HCT116 (cell line): ENCODE measurements around the gene CACNA1A. TPM values are rescaled to one million over a fixed set of nuclear protein-coding genes. Genes with fewer than 3 reads are reported as not detected.

Experiments used
- ATAC-seq: fragments of 200-7000 bp; cut with Tn5 transposase; 2 replicates; pipeline ENCODE4 v1.9.1; 2020; ENCODE audit warnings: mild to moderate bottlenecking, moderate library complexity
- BruUV-seq: library from RNA; stranded (reverse); fragments of 400-500 nt; replicated peaks from 2 replicates; lab custom pipeline; 2021; lab: Mats Ljungman, UMichigan
- CTCF ChIA-PET: fragments of 300-600 bp; sonication (Branson Sonifier 250); formaldehyde crosslinking; loops from one replicate; lab custom pipeline; 2021; ENCODE audit warnings: antibody characterized with exemption; lab: Charles Lee
- POLR2A ChIA-PET: fragments of 300-600, 350-600 bp; sonication (Branson Sonifier 250); formaldehyde crosslinking; loops from one replicate; lab custom pipeline; 2021; ENCODE audit warnings: antibody characterized with exemption; lab: Charles Lee
- RAD21 ChIA-PET, 2 experiments: fragments of 300-600 bp; sonication (Branson Sonifier 250); formaldehyde crosslinking; loops; one replicate each; lab custom pipeline; 2023; ENCODE audit warnings: low total read pairs in 2 of 2; ENCODE audit not compliant: uncharacterized antibody in 2 of 2, unreplicated experiment in 2 of 2, low non-redundant PET in 1 of 2; lab: Charles Lee
- DNase-seq: peaks from one replicate; pipeline ENCODE4 v3.0.0-alpha.2; 2010; ENCODE audit warnings: low read depth, low spot score
- H2AFZ ChIP-seq: fragments of 200-600 bp; shearing (Covaris generic), sonication (generic); 2 replicates; pipeline ENCODE4 v1.6.1; 2017; ENCODE audit warnings: low read depth, mixed run types, mixed read lengths, antibody characterized with exemption, low read length; ENCODE audit not compliant: poor library complexity, severe bottlenecking
- H3K27ac ChIP-seq: 2 replicates; pipeline ENCODE4 v1.5.1; 2012; ENCODE audit warnings: low read depth, low read length
- H3K27me3 ChIP-seq: fragments of 200-600 bp; sonication (generic); 2 replicates; pipeline ENCODE4 v1.6.1; 2016; ENCODE audit warnings: mixed run types, low read length, mixed read lengths; ENCODE audit not compliant: insufficient read depth
- H3K36me3 ChIP-seq, 2 experiments: fragments of 200-500 bp in 1 of 2; fragments of 200-600 bp in 1 of 2; sonication (Bioruptor generic) in 1 of 2; sonication (generic) in 1 of 2; 2 replicates each; pipeline versions ENCODE4 v1.5.1 to v1.6.1; 2014 to 2016; ENCODE audit warnings: low read length in 2 of 2, inconsistent platforms in 1 of 2, mixed read lengths in 1 of 2, mixed run types in 1 of 2; ENCODE audit not compliant: insufficient read depth in 2 of 2, control insufficient read depth in 1 of 2
- H3K4me1 ChIP-seq, 2 experiments: fragments of 200-600 bp in 1 of 2; sonication (generic) in 1 of 2; 2 replicates each; pipeline versions ENCODE4 v1.5.1 to v1.6.1; 2012 to 2017; ENCODE audit warnings: low read length in 2 of 2, inconsistent platforms in 1 of 2, mild to moderate bottlenecking in 1 of 2, mixed read lengths in 1 of 2, mixed run types in 1 of 2, moderate library complexity in 1 of 2; ENCODE audit not compliant: insufficient read depth in 2 of 2, control insufficient read depth in 1 of 2
- H3K4me2 ChIP-seq: fragments of 200-600 bp; sonication (generic); 2 replicates; pipeline ENCODE4 v1.6.1; 2017; ENCODE audit warnings: mixed run types, low read length, mixed read lengths
- H3K4me3 ChIP-seq, 2 experiments: fragments of 200-600 bp in 1 of 2; sonication (generic) in 1 of 2; replicated peaks in 1 of 2; 2 replicates each; pipeline ENCODE4 v1.5.1; 2011 to 2016; ENCODE audit warnings: low read length in 2 of 2, control low read depth in 1 of 2, low read depth in 1 of 2, mild to moderate bottlenecking in 1 of 2, mixed read lengths in 1 of 2, mixed run types in 1 of 2
- H3K79me2 ChIP-seq: fragments of 200-600 bp; sonication (generic); 2 replicates; pipeline ENCODE4 v1.6.1; 2017; ENCODE audit warnings: mild to moderate bottlenecking, mixed run types, low read length, moderate library complexity, mixed read lengths; ENCODE audit not compliant: insufficient read depth
- H3K9ac ChIP-seq: fragments of 200-600 bp; sonication (generic); 2 replicates; pipeline ENCODE4 v1.6.1; 2016; ENCODE audit warnings: low read length, mixed read lengths
- H3K9me2 ChIP-seq: fragments of 200-600 bp; sonication (generic), shearing (Covaris generic); 2 replicates; pipeline ENCODE4 v1.6.1; 2017; ENCODE audit warnings: mixed run types, mild to moderate bottlenecking, moderate library complexity; ENCODE audit not compliant: insufficient read depth
- H3K9me3 ChIP-seq, 2 experiments: fragments of 200-500 bp in 1 of 2; fragments of 200-600 bp in 1 of 2; sonication (Bioruptor generic) in 1 of 2; sonication (generic) in 1 of 2; 2 replicates each; pipeline ENCODE4 v1.6.1; 2014 to 2017; ENCODE audit warnings: low read length in 2 of 2, mixed read lengths in 2 of 2, inconsistent platforms in 1 of 2, low read depth in 1 of 2, mild to moderate bottlenecking in 1 of 2, mixed run types in 1 of 2, moderate library complexity in 1 of 2; ENCODE audit not compliant: control insufficient read depth in 1 of 2, insufficient read depth in 1 of 2
- H4K20me1 ChIP-seq: fragments of 200-600 bp; sonication (generic), shearing (Covaris generic); 2 replicates; pipeline ENCODE4 v1.6.1; 2017; ENCODE audit warnings: mixed run types, mild to moderate bottlenecking, moderate library complexity; ENCODE audit not compliant: insufficient read depth
- CEBPB ChIP-seq: IDR thresholded peaks from 2 replicates; pipeline ENCODE4 v1.6.1; 2012; ENCODE audit warnings: low read depth
- CTCF ChIP-seq, 3 experiments: fragments of 200-600 bp in 1 of 3; sonication (generic) in 1 of 3; IDR thresholded peaks in 2 of 3; conservative IDR thresholded peaks in 1 of 3; 2 replicates each; pipeline ENCODE4 v1.5.1; 2012 to 2017; ENCODE audit warnings: low read depth in 2 of 3, low read length in 2 of 3, antibody characterized with exemption in 1 of 3, borderline replicate concordance in 1 of 3, control low read depth in 1 of 3, mild to moderate bottlenecking in 1 of 3, mixed read lengths in 1 of 3, mixed run types in 1 of 3, moderate library complexity in 1 of 3; ENCODE audit not compliant: insufficient read depth in 1 of 3
- ELF1 ChIP-seq: IDR thresholded peaks from 2 replicates; pipeline ENCODE4 v1.6.1; 2012; ENCODE audit warnings: low read depth, borderline replicate concordance
- EZH2 ChIP-seq: fragments of 200-600 bp; sonication (generic); IDR thresholded peaks from 2 replicates; pipeline ENCODE4 v1.6.1; 2017; ENCODE audit warnings: antibody characterized with exemption, mixed run types
- FOSL1 ChIP-seq: IDR thresholded peaks from 2 replicates; pipeline ENCODE4 v1.6.1; 2012; ENCODE audit warnings: low read depth
- JUND ChIP-seq: IDR thresholded peaks from 2 replicates; pipeline ENCODE4 v1.6.1; 2012
- MAX ChIP-seq: IDR thresholded peaks from 2 replicates; pipeline ENCODE4 v1.6.1; 2012
- POLR2A ChIP-seq: IDR thresholded peaks from 2 replicates; pipeline ENCODE4 v1.7.0; 2011; ENCODE audit warnings: borderline replicate concordance; ENCODE audit not compliant: insufficient read depth, insufficient read length; ENCODE audit errors: extremely low read depth
- SRF ChIP-seq: IDR thresholded peaks from 2 replicates; pipeline ENCODE4 v1.6.1; 2012; ENCODE audit warnings: low read depth
- ZBTB33 ChIP-seq: IDR thresholded peaks from 2 replicates; pipeline ENCODE4 v1.6.1; 2011; ENCODE audit warnings: mild to moderate bottlenecking, low read length, moderate library complexity; ENCODE audit not compliant: insufficient replicate concordance; ENCODE audit errors: extremely low read depth
- ZNF274 ChIP-seq: fragments of 200-500 bp; sonication (Bioruptor generic); IDR thresholded peaks from 2 replicates; pipeline ENCODE4 v1.6.1; 2014; ENCODE audit warnings: mild to moderate bottlenecking, low read depth, low read length, inconsistent platforms
- intact Hi-C: fragments of 100-400 bp; cut with micrococcal nuclease; formaldehyde crosslinking; loops from 2 replicates; pipeline ENCODE4 v1.10.0; 2022
- total RNA-seq: library from RNA; stranded (reverse); gene quantifications from one replicate; pipeline ENCODE4 v1.2.1, GENCODE V29; 2021; ENCODE audit not compliant: unreplicated experiment

Gene CACNA1A
- total RNA-seq, 1 experiment from 2014 or later = 7.5 TPM

- ATAC-seq (no peak), DNase-seq (no peak)
- Histone ChIP-seq H3K9ac (no peak overlapping the region), H3K4me3 (no peak overlapping the region), H4K20me1 (no peaks in the 10 kb centered on the region), H3K9me2 (no peaks in the 10 kb centered on the region), H3K79me2 (no peaks in the 10 kb centered on the region), H3K4me2 (no peak overlapping the region), H3K9me3 (peaks cover 0 to 7% of the 10 kb centered on the region in 2 experiments; a peak in 2 of 4 replicates), H3K4me1 (no peaks in the 10 kb centered on the region), H3K27me3 (peaks cover 17% of the 10 kb centered on the region), H3K27ac (no peak overlapping the region), H2AFZ (no peak overlapping the region), H3K36me3 (no peaks in the 10 kb centered on the region)
- no TSS peak for BruUV-seq
- ChIA-PET RAD21 (no interaction called here), POLR2A (no interaction called here), CTCF (no interaction called here)
- intact Hi-C loops = no loop called here
- TF ChIP-seq EZH2 (no peak), MAX (no peak), SRF (no peak), ELF1 (no peak), FOSL1 (no peak), CTCF (IDR thresholded peaks at IDR 0.05 in 2 of 3, conservative IDR thresholded peaks at IDR 0.05 in 1 of 3; ENCODE audit: borderline replicate concordance in 1 of 3, insufficient read depth in 1 of 3, low read depth in 2 of 3, low read length in 2 of 3) (no peak), CEBPB (no peak), ZNF274 (no peak), POLR2A (no peak), ZBTB33 (no peak), JUND (no peak)
These were observed 38.1 kb upstream of the CACNA1A start for GRCh38 chr19:13544423-13544822.
